Muscle of arm (tissue), 14 donors: ENCODE data around the gene DLX1. TPM values are rescaled to one million over a fixed set of nuclear protein-coding genes. Genes with fewer than 3 reads are reported as not detected.
"Not testable (repeated sequence)": the region's sequence is repeated elsewhere in the genome, so short reads cannot be mapped to it uniquely, and the experiment has no call there.

Experiments
- DNase-seq: peaks from one replicate; pipeline ENCODE4 v3.0.0-alpha.2; 2013
- long read RNA-seq, 11 donors: transcript quantifications; one replicate each; lab custom pipeline, GENCODE V29; 2026
- polyA plus RNA-seq, 12 donors: library from polyadenylated mRNA; unstranded; fragments of 120-200 nt; gene quantifications; one replicate each; pipeline ENCODE4 v1.2.1, GENCODE V29; 2013; ENCODE audit not compliant: insufficient read length in 12 of 12

Gene DLX1
- 1 to 10 TPM in 1 of 12 donors, under 1 TPM in 8, not detected in 3; 0.10 to 1.3 (median 0.22) TPM for polyA plus RNA-seq
- long read RNA-seq, donor 1, partial matches to known transcripts, result 0 of 4 reads
- long read RNA-seq, donor 1, other reads (novel, unspliced or antisense), result 0 of 4 reads
- long read RNA-seq, donor 2, result 0 reads
- long read RNA-seq, donor 3, result 0 reads
- long read RNA-seq, donor 4, result 0 reads
- long read RNA-seq, donor 5, result 0 reads
- long read RNA-seq, donor 6, result 0 reads
- long read RNA-seq, donor 7, result 0 reads
- long read RNA-seq, donor 8, result 0 reads
- long read RNA-seq, donor 9, result 0 reads
- long read RNA-seq, donor 10, result 0 reads
- long read RNA-seq, donor 11, result 0 reads

DNA sequence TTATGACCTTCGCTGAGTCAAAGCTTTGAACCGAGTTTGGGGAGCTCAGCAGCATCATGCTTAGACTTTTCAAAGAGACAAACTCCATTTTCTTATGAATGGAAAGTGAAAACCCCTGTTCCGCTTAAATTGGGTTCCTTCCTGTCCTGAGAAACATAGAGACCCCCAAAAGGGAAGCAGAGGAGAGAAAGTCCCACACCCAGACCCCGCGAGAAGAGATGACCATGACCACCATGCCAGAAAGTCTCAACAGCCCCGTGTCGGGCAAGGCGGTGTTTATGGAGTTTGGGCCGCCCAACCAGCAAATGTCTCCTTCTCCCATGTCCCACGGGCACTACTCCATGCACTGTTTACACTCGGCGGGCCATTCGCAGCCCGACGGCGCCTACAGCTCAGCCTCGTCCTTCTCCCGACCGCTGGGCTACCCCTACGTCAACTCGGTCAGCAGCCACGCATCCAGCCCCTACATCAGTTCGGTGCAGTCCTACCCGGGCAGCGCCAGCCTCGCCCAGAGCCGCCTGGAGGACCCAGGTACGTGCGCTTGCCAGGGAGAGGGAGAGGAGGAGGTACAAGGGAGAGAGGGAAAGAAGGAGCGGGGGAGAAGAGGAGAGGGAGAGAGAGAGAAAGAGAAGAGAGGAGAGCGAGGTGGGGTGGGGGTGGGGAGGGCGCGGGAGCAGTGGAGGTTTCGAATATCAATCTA, at the start of gene DLX1:
DLX1 (plus strand) TSS at position 48 of the 700 bp plus-strand sequence; CDS start at position 219, 171 bp downstream.
- no peak for DNase-seq

DNA sequence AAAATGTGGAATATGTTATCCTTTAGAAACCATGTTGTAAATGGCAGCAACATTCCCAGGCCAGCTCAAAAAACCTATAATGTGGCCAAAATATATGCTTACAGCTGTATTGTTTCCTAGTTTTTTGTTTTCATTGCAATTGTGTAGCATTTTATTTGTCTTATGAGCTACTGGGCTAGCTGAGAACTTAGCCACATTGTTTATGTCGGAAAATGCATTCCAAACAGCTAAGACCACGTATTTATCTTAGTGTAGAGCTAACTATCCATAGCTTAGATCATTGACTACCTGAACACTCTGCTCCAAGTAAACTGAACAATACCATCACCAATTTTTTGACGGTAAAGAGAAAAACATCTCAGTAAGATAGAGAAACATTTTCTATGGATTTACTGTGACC, 47.2 kb upstream of the DLX1 start:
- no peak for DNase-seq

DNA sequence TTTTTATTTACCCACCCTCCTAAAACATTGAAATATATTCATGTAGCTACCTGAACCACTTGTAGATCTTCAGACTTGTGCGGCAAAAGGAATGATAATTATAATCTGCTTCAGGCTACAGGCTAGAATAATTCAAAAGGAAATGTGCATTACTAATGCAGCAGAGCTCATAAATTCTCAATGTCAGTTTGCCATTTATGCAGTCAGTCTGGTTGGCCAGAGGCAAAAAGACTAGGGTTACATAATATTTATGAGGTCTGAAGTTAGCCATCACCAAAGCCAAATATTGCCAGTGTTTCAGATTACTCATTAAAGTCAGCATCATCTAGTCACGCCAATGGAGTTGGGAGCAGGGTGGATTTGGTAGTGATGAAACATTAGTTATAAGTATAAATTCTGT, 46.7 kb upstream of the DLX1 start:
- DNase-seq, result no peak

DNA sequence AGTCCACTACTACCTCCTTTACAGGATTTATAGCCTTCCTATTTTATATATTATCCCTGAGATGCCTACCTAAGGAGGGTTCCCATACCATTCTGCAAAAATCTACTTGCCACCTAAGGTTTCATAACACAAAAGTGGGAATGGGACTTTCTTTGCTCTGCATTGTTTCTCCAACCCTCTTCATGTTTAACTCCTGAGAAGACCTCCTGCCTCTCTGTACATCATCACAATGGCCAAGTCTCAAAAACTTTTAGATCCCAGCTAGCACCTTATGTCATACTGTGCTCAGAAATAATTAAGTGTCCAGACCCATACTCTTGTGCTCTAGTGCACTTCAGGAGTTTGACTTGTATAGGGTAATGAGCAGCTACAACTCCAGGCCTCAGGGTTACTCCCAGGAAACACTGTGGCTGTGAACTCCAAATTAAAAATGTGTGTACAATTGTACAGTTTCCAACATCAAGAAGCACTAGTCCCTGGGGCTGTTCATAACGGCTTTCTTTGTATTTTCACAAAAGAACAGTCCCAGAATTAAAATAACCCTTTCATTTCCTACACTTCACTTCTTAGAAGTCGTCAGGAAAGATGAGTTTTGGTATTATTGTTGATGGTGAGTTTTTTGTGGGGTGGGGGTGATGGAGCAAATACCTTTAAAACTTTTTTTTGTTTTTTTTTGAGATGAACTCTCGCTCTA, 46.1 kb upstream of the DLX1 start:
- DNase-seq, result no peak

DNA sequence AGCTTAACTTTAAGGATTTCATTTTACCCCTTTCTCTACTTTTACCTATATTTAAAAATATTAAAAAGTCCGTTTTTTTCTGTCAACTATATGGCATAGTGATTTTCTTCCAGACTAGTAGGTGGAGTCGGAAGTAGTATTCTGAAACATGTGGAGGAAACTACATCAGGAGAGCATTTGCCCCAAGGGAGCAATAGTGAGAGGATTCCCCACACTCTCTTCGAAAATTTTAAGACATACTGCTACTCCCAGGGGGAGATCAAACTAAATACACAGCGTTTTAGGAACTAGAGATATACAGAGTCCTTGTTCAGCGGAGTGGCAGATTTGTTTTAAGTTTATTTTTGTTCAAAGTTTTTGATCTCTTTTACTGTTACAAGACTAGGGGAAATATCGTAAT, 45.0 kb upstream of the DLX1 start:
- DNase-seq, result no peak

DNA sequence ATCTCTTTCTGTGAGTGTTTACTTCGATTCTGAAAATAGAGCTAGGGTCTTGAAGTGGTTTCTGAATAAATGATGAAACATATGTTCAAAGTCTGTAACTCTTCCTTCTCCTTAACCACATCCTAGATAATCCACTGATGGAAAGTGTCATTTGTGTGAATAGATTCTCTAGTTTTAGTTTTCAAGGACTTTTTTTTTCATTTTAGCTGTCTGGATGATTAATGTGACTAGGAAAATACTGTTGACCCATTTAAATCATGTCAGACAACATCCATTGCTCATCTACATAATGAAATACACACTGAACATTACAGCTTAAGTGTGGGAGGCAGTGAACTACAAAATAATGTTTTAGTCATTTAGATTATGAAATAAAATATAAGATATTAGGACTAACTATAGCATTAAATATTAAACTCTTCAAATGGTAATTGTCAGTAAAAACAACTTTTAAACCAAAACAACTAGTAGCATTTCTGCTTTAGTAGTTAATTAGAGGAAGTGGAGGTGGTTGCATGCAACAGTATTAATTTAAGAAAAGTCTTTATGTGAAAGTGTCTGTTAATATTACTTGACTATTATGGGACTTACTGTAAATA, 39.1 kb upstream of the DLX1 start:
- no peak for DNase-seq

DNA sequence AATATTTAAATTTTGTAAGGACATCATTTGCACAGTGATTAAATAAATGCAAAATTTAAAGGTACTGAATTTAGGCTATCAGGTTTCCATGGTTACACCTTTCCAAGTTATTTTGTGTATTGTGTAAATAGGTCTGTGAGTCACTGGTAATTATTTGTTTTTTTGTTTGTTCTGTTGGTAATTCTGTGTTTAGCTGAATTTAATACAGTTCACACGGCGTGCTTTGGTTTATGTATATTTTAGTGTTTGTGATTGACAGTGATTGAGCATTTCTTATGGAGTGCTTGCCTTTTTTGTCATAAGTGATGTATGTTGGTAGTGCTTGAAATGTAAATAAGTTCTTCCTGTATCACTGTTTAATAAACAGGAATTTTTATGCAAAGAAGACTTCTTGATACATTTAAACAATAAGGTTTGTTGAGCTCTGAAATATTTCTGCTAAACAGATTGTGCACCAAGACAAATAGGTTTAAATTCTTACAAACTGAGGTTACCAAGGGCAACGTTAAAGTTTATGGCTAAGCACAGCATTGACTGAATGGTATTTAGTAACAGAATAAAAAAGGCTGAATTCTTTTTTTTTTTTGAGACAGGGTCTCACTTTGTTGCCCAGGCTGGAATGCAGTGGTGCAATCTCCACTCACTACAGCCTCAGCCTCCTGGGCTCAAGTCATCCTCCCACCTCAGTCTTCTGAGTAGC, 38.3 kb upstream of the DLX1 start:
- DNase-seq, result no peak

DNA sequence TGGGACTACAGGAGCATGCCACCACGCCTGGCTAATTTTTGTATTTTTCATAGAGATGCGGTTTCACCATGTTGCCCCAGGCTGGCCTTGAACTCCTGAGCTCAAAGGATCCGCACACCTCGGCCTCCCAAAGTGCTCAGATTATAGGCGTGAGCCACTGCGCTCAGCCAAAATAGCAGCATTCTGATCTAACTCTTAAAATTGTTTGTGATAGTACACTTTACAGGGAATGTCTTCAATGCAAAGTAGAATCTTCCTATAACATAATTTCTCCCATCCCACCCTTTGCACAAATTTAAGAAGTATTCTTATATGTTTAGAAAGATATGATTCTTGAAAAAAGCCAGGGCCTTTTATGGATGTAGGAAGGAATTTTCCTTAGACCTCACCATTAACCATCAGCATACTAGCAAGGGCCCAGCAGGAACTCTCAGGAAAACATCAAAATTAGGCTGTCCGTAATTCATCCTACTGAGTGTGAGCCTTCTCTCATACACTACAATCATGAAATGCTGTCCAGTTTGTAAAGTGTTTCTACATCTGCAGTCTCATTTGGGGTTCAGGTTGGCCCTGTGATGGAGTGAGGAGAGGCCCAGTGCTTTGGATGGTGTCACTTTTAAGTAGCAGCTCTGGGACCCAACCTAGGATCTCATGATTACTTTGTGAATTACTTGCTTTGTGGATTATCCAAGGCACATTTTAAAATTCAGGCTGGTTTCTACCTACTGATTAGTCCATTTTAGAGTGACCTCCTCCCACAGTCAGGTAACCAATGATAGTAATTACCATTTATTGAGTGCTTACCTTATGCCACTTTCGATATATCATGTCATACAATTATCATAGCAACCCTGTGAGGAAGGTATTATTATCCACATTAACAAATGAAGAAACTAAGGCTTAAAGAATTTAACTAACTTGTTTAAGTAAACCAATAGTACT, 37.5 kb upstream of the DLX1 start:
- DNase-seq, result no peak

DNA sequence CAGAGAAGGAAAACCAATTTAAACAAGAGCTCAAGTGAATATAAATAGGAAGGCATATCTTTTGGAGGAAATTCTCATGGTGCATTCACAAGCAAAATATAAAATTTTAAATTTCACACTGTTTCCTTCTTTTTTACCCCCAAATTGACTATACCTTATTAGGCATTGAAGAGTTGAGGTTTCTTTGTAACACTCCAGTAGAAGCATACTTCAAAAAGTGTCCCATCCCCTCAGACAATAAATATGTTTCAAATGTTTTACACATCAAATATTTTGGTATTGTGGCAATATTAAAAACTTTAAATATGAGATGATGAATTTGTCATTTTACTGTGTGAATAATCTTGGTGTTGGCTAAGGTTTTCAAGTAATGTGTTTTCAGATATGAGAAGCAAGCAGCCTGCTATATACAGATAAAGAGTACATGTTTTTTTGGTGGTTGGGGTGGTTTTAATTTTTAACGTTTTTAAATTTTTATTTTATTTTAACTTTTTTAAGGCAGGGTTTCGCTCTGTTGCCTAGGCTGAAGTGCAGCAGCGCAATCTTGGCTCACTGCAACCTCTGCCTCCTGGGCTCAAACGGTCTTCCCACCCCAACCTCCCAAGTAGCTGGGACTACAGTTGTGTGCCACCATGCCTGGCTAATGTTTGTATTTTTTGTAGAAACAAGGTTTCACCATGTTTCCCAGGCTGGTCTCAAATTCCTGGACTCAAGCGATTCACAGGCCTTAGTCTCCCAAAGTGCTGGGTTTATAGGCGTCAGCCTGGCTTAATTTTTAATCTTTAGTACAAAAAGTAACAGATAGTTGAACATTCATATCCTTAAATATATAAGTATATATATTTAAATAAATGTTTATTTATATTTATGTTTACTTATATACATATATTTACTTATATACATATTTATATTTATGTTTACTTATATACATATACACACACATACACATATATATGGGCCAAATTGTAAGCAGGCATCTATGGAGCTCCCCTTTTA, 36.5 kb upstream of the DLX1 start:
- DNase-seq, result no peak

DNA sequence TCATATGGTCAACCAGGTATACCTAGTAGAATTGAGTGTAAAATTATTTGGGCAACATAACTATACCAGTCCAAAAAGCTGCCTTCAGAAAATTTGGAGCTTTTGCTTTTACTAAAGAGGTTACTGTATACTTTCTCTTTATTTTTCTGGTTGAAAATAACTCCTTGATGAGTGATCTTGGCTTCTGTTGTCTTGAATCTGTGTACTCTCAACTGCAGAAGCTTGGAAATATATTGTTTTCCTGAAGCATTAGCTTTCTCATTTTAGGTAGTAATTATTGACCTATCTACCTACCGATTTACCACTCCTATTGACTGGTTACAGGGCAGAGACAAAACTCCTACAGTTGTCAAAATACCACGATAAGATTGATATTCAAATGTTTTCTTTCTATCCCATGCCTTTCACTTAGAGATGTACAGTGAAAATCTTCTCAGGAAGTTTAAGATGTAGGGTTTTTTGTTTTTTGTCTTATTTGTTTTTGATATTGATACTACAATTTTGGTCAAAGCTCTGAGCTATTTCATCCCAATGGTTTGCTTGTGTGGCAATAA, 35.7 kb upstream of the DLX1 start:
- DNase-seq, result no peak

DNA sequence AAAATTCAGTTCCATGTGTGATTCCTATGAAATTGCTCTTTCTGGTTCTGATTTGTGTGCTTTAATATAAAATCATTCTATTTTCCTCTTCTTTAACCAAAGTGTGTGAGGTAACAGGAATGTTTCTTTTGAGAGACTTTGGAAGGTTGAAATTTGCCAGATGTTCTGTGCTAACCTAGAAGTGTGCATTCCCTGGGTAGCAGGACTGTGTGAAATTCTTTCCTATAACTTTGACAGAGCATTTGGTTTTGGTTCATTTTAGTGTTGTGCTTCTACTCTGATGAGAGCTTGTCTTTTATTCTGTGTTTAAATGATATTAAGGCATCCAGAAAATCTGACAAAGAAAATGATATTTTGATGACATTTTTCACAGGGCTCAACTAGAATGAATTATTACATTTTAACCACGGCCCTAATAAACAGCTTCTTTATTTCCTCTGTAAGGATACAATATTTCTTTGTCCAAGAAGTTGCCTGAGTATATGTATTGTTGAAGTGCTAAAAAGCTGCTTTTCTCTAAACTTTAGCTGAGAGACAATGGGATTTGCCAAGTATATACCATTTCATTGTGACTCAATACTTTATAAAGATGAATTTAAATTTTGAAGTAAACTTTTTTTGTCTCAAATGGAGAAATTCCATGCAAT, 34.7 kb upstream of the DLX1 start:
- no peak for DNase-seq

DNA sequence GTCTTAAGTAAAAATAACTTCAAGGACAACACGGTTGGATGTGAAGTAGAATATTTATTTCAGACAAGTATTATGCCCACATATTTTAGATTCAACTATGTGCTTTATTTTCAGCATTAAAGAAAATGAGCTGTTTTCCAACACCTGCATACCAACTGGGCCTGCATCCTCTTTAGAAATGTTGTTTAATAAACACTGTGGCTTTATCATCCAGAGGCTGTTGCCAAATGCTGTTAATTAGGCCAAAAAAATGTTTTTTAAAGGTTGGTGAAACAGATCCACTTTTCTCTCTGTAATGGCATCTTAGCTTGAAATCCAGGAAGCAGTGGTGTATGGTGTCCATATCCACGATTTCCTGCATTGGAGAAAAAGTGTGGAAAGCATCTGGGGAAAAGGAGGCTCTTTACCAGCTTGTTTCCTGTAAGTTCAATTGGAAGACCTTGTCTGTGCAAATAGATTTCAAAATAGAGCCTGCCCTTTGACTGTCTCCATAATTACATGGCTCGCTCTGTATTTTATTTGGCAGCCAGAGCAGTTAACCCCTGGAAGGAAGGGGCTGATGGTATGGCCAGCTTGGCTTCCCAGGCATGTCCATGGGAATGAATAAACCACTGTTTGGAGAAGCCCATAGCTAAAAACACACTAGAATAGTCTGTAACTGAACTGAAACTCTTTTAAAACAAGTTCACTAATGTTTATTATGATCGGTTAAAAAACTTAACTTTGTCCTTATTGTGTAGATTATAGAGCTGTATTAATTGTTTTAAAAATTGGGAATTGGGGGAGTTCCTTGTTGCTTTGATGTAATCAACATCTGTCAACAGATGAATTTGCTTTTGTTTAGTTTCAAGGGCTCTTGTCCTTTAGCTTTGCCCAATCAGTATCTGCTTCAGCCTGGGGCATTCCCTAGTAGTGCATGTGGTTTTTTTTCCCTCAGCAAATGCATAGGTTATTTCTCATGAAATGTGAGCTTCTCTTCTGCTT, 33.0 kb upstream of the DLX1 start:
- DNase-seq, result no peak

DNA sequence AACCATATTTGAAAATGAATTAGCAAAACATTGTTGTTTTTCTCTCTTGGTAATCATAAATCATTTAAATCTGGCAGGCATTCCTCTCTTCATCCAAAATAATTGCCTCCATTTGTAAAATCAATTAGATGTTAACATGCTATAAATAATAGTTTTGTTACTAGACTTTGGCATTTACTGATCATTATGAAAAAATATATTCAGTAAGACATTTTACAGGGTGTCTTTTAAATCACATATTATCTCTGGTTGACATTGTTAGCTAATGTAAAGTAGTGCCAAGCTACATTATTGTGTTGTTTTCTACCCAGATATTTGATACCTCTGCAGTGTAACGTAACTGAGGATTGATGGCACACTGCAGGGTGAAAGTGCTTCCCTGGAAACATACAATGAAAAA, 31.8 kb upstream of the DLX1 start:
- DNase-seq, result no peak

DNA sequence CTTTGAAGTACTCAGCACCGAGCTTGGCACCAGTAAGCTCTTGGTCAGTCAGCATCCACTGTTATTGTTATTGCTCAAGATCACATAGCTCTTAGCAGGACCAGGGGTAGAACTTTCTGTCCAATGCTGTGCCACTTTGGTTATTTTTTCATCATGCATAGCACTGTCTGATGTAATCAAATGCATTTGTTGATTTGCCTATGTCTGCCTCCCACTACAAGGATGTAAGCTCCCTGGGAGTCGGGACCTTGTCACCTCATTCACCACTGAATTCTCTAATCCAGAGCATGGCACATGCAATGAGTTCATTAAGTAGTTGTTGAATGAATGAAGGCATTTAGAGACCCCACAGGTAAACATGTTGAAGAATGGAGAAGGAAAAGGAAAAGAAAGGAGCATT, 29.0 kb upstream of the DLX1 start:
- DNase-seq, result no peak

DNA sequence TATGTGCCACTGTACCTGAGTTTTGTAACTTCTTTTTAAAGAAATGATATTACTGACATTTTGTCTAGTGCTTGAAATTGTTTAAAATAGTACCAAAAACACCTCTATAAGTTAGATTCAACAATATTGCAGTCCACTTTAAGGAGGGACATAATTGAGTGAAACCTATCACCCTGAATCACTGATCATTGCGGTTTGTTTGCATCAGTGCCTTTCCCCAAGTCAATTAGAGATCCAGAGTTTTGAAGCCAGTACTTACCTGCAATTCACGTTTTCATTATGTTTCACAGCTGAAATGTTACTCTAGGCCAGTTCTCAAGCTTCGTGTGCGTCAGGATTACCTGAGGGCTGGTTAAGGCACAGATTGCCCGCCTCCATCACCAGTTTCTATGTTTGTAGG, 26.6 kb upstream of the DLX1 start:
- DNase-seq, result no peak

DNA sequence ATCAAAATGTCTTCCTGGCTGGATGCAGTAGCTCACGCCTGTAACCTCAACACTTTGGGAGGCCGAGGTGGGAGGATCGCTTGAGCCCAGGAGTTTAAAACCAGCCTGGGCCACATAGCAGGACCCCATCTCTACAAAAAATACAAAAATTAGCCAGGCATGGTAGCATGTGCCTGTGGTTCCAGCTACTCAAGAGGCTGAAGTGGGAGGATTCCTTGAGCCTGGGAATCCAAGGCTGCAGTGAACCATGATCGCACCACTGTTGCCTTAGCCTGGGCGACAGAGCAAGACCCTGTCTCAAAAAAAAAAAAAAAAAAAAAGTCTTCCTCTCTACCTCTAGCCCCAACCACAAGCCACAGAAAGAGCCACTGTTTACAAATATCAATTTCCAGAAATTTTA, 25.2 kb upstream of the DLX1 start:
- DNase-seq, result not testable (repeated sequence)

DNA sequence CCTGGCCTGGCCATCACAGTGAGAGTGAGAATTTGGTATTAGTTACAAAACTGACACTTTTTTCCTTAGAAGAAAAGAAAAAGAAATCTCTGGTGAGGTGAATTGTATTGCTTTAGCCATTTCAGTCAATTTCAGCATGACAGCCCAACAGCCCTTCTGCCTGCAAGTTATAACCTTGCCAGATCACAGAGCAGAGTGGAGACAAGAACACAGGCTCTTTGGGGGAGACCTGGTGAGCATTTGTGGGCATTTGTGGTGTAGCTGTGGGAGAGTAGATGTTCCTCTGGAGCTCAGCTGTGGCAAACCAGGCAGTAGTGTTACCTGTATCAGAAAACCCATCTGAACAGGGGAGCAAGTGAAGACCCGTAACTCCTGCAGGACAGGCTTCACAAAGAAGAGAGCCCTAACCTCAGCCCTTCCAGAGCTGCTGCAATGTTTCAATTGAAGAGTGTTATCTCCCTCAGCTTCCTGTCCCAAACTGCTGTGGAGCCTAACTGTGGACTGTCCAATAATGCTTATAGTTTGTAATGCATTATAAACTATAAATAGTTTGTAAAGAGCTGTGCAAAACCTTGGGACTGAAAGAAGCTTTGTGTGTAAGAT, 22.8 kb upstream of the DLX1 start:
- DNase-seq, result no peak
